ENCODE measurements around the gene PPP1R9A. TPM values are rescaled to one million over a fixed set of nuclear protein-coding genes. Genes with fewer than 3 reads are reported as not detected.

The PPP1R9A gene
- total RNA-seq, 1 donor from 2014 or later, result 57.2 TPM

DNA sequence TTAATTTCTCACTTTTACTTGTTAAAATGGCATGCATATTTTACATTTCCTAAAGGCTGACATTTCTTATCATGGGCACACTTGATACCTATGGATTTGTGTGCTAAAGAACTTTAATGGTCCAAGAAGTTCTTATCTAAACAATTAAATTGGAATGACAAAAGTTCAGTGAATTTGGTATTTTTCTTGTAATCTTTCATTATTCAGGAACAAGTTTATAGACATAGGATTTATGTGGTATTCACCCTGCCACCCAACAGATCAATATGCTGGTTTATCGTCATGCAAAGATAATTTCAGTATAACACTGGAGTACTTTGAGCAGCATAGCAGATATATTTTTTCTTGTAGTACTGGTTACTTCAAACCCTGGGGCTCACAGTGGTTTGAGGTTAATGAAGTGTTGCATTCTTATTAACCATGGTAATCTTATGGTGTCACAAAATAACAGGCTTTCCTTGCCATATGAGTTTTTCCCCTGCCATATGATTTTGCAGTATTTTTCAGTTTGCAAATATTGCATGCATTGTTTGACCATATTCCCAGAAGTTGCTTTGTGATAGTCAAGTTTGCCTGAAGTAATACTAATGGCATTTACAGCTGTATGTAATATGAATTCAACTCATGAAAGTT is 148.8 kb downstream of the PPP1R9A start:
- H3K9me3 Mint-ChIP-seq (ENCODE audit: low read depth), result no peaks in the 10 kb centered on the region
- H3K4me3 Mint-ChIP-seq (ENCODE audit: low read depth), result no peak overlapping the region
- peaks cover 12% of the 10 kb centered on the region for H3K4me1 Mint-ChIP-seq (ENCODE audit: low read depth)
- TF ChIP-seq, protein P1, sequence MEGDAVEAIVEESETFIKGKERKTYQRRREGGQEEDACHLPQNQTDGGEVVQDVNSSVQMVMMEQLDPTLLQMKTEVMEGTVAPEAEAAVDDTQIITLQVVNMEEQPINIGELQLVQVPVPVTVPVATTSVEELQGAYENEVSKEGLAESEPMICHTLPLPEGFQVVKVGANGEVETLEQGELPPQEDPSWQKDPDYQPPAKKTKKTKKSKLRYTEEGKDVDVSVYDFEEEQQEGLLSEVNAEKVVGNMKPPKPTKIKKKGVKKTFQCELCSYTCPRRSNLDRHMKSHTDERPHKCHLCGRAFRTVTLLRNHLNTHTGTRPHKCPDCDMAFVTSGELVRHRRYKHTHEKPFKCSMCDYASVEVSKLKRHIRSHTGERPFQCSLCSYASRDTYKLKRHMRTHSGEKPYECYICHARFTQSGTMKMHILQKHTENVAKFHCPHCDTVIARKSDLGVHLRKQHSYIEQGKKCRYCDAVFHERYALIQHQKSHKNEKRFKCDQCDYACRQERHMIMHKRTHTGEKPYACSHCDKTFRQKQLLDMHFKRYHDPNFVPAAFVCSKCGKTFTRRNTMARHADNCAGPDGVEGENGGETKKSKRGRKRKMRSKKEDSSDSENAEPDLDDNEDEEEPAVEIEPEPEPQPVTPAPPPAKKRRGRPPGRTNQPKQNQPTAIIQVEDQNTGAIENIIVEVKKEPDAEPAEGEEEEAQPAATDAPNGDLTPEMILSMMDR (IDR thresholded peaks at IDR 0.05; ENCODE audit: unreplicated experiment), result no peak
- H3K27me3 Mint-ChIP-seq, result no peaks in the 10 kb centered on the region
- H3K27ac Mint-ChIP-seq, result no peak overlapping the region
- DNase-seq (ENCODE audit: low spot score, unreplicated experiment), result no peak
- H3K36me3 Mint-ChIP-seq (ENCODE audit: insufficient read depth), result peaks cover 2% of the 10 kb centered on the region

DNA sequence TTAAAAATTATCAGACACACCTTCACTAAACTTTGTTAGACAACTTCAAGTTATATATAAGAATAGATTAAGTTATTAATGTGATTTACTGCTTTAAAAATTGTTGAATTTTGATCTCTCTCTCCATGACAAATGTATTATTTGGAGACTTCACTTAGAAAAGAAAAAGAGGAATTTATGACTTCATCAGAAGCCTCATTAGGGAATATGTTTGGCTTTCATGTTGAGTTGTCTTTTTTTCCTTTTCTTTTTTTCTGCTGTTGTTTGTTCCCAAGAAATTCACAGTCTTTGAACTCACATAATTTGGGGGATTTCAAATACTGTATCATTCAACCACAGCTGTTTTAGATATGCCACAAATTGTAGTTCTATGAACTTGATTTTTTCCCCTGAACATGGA is 149.5 kb downstream of the PPP1R9A start:
- no peak overlapping the region for H3K4me3 Mint-ChIP-seq (ENCODE audit: low read depth)
- DNase-seq (ENCODE audit: low spot score, unreplicated experiment), result no peak
- peaks cover 12% of the 10 kb centered on the region for H3K4me1 Mint-ChIP-seq (ENCODE audit: low read depth)
- H3K27me3 Mint-ChIP-seq, result no peaks in the 10 kb centered on the region
- TF ChIP-seq, protein P1 (IDR thresholded peaks at IDR 0.05; ENCODE audit: unreplicated experiment), result no peak
- H3K27ac Mint-ChIP-seq, result no peak overlapping the region
- H3K9me3 Mint-ChIP-seq (ENCODE audit: low read depth), result no peaks in the 10 kb centered on the region
- H3K36me3 Mint-ChIP-seq (ENCODE audit: insufficient read depth), result peaks cover 3% of the 10 kb centered on the region

DNA sequence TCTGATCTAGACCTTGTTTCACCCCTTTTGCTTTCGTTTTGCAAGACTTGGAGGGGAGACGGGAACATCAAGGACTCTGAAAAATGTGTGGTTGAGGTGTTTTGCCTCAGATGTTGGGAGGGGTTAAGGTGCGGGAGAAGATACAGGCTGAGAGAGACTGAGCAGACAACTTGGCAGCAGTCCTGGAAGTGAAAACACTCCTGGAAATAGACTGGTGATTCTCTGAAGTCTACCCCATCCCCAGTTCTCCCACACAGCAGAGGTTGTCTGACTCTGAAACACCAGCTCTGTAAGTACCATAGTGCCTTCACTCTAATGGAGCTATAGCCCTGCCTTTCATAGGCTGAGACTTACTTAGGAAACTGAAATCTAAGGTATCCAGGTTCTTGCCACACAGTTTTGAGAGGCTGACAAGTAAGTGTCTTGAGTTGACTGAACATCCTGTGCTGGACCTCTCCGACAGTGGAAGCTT is 152.5 kb downstream of the PPP1R9A start:
- H3K27ac Mint-ChIP-seq, result peak overlapping the region; percentile 9

DNA sequence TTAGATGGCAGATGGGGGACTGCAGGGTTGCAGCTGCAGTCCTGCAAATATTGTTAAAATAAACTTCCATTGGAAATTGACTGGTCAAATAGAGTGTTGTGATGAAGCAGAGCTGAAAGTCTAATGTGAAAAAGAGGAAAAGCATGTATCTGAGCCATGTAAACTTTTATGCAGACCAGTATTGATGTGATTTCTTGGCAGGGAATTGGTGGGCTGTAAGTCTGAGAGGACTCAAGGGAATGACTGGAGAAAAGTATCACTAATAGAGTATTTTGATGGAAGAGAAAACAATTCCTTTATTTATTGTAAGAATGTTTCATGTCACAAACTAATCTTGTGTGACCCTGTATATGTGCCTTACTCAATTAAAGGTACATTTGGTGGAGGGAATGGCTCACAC is 155.5 kb downstream of the PPP1R9A start:
- Mint-ChIP-seq H3K4me1 (ENCODE audit: low read depth) (peaks cover 4% of the 10 kb centered on the region), H3K27me3 (no peaks in the 10 kb centered on the region), H3K9me3 (ENCODE audit: low read depth) (peaks cover 10% of the 10 kb centered on the region)

More for the DNA sequence above, 152.5 kb downstream of the PPP1R9A start:
- TF ChIP-seq, protein P1 (IDR thresholded peaks at IDR 0.05; ENCODE audit: unreplicated experiment), result no peak
- Mint-ChIP-seq H3K27me3 (no peaks in the 10 kb centered on the region), H3K4me1 (ENCODE audit: low read depth) (peaks cover 12% of the 10 kb centered on the region), H3K36me3 (ENCODE audit: insufficient read depth) (peaks cover 3% of the 10 kb centered on the region), H3K9me3 (ENCODE audit: low read depth) (no peaks in the 10 kb centered on the region), H3K4me3 (ENCODE audit: low read depth) (no peak overlapping the region)
- DNase-seq (ENCODE audit: low spot score, unreplicated experiment), result no peak

DNA sequence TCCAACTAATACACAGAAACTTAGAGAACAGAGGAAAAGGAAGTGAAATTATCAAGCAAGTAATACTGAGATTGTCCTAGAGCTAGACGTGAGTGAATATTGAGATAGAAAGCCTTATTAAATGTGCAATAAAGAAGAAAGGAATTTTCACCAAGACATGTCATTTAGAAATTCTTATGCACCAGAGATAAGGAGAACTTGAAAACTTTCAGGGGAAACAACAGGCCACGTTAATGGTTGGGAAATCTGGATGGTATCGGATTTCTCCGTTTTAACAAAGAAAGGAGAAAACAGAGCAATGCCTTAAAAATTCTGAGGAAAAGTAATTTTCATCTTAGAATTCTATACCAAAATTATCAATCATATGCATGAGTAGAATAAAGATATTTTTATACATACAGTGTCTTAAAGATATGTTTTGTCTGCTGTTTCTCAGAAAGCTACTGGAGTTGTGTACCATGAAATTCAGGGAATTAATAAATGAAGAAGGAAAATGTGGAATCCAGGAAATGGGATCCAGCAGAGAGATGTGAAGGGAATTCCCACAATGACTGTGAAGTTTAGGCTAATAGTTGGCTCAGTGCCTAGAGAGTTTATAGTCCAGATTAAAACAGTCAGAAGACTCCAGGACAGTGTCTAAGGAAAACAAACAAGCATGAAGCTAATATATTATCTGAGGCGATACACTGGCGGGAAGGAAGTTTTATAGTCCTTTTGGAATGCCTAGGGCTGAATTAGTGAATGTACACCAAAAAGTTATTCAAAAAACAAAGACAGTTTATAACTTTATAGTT is 159.5 kb downstream of the PPP1R9A start:
- no peak overlapping the region for H3K4me3 Mint-ChIP-seq (ENCODE audit: low read depth)
- H3K9me3 Mint-ChIP-seq (ENCODE audit: low read depth), result peaks cover 10% of the 10 kb centered on the region
- H3K27ac Mint-ChIP-seq, result no peak overlapping the region
- peaks cover 11% of the 10 kb centered on the region for H3K4me1 Mint-ChIP-seq (ENCODE audit: low read depth)
- TF ChIP-seq, protein P1 (IDR thresholded peaks at IDR 0.05; ENCODE audit: unreplicated experiment), result no peak
- H3K36me3 Mint-ChIP-seq (ENCODE audit: insufficient read depth), result peaks cover 2% of the 10 kb centered on the region
- no peak for DNase-seq (ENCODE audit: low spot score, unreplicated experiment)
- H3K27me3 Mint-ChIP-seq, result no peaks in the 10 kb centered on the region

More for the DNA sequence above, 155.5 kb downstream of the PPP1R9A start:
- TF ChIP-seq, protein P1 (IDR thresholded peaks at IDR 0.05; ENCODE audit: unreplicated experiment), result no peak
- Mint-ChIP-seq H3K4me3 (ENCODE audit: low read depth) (no peak overlapping the region), H3K36me3 (ENCODE audit: insufficient read depth) (peaks cover 5% of the 10 kb centered on the region), H3K27ac (no peak overlapping the region)
- DNase-seq (ENCODE audit: low spot score, unreplicated experiment), result no peak

All from progenitor cell of endocrine pancreas (in vitro differentiated cells).